AG08396 (cell line): Measurements from ENCODE around the gene NTM.

ENCODE experiments used
- DNase-seq: peaks from one replicate; pipeline ENCODE4 v3.0.0; 2012; ENCODE audit warnings: low spot score, mixed read lengths

Gene NTM

GRCh38 chr11:131865860-131866259 lies 495.4 kb downstream of the NTM start:
- no peak for DNase-seq

GRCh38 chr11:131866535-131867400 lies 496.4 kb downstream of the NTM start:
- no peak for DNase-seq

GRCh38 chr11:131867457-131868257 lies 497.2 kb downstream of the NTM start:
- DNase-seq = peak; percentile 86

GRCh38 chr11:131868629-131869507 lies 498.5 kb downstream of the NTM start:
- no peak for DNase-seq

GRCh38 chr11:131870305-131870704 lies 499.9 kb downstream of the NTM start:
- no peak for DNase-seq

- no peak for DNase-seq
These were observed 500.6 kb downstream of the NTM start for GRCh38 chr11:131871006-131871405.

GRCh38 chr11:131874070-131874469 lies 503.7 kb downstream of the NTM start:
- DNase-seq = no peak

GRCh38 chr11:131875611-131876010 lies 505.2 kb downstream of the NTM start:
- DNase-seq = no peak

- no peak for DNase-seq
These were observed 507.0 kb downstream of the NTM start for GRCh38 chr11:131877246-131877942.

- no peak for DNase-seq
These were observed 509.9 kb downstream of the NTM start for GRCh38 chr11:131880316-131880715.

GRCh38 chr11:131880976-131881375 lies 510.6 kb downstream of the NTM start:
- no peak for DNase-seq

- DNase-seq = no peak
These were observed 512.9 kb downstream of the NTM start for GRCh38 chr11:131883332-131883731.

GRCh38 chr11:131884461-131885073 lies 514.2 kb downstream of the NTM start:
- DNase-seq = no peak

- no peak for DNase-seq
These were observed 515.0 kb downstream of the NTM start for GRCh38 chr11:131885431-131885830.

GRCh38 chr11:131886201-131886600 lies 515.8 kb downstream of the NTM start:
- DNase-seq = no peak

GRCh38 chr11:131888230-131888855 lies 517.9 kb downstream of the NTM start:
- peak; percentile 57 for DNase-seq

- peak; percentile 44 for DNase-seq
These were observed 518.7 kb downstream of the NTM start for GRCh38 chr11:131889146-131889577.

GRCh38 chr11:131889760-131890581 lies 519.6 kb downstream of the NTM start:
- no peak for DNase-seq

- DNase-seq = no peak
These were observed 522.9 kb downstream of the NTM start for GRCh38 chr11:131893103-131893890.
